ENCODE results near the gene TEN1. TPM values are rescaled to one million over a fixed set of nuclear protein-coding genes. Genes with fewer than 3 reads are reported as not detected.

Gene TEN1
- total RNA-seq, 4 donors from 2014 or later, result 20.0 to 43.6 (median 26.9) TPM

DNA sequence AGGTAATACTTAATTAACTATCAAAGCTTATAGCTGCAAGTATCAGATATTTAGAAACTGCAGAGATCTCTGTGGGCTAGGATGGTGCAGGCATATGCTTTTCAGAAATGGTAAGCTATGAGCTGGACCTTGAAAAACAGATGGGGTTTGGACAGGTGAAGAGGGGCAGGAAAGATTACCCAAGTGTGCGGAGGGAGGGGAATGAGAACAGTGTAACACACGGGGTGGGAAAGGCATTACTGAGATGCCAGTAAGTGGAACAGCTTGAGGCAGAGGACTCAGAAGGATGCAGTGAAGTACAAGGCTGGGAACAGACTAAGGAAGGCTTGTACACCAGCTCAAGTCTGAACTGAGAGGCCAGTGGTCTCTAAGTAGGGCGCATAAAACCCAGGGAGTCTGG is 70.2 kb downstream of the TEN1 start:
- no peak overlapping the region for H3K27ac ChIP-seq
- DNase-seq (ENCODE audit: low spot score in 2 of 2), result no peak
- no peaks in the 10 kb centered on the region for H3K27me3 ChIP-seq
- peaks cover 41% of the 10 kb centered on the region for H3K4me1 ChIP-seq
- H3K9me3 ChIP-seq, result no peaks in the 10 kb centered on the region
- peaks cover 72% of the 10 kb centered on the region for H3K36me3 ChIP-seq
- 89% methylated on average over 3 of the region's 3 CpGs for WGBS
- TF ChIP-seq POLR2AphosphoS5 (IDR thresholded peaks at IDR 0.05), result no peak
- no peak for TF ChIP-seq EP300 (IDR thresholded peaks at IDR 0.05)
- no peak for TF ChIP-seq CTCF (IDR thresholded peaks at IDR 0.05)
- TF ChIP-seq POLR2A (IDR thresholded peaks at IDR 0.05), result no peak
- H3K4me3 ChIP-seq, result no peak overlapping the region

GRCh38 chr17:76049836-76050537 is 70.9 kb downstream of the TEN1 start:
- 90% methylated on average over 15 of the region's 15 CpGs for WGBS

More at GRCh38 chr17:76049836-76050537, 70.9 kb downstream of the TEN1 start:
- Histone ChIP-seq H3K36me3 (peaks cover 72% of the 10 kb centered on the region), H3K27me3 (no peaks in the 10 kb centered on the region), H3K4me1 (peaks cover 41% of the 10 kb centered on the region), H3K27ac (no peak overlapping the region), H3K9me3 (no peaks in the 10 kb centered on the region), H3K4me3 (no peak overlapping the region)
- no peak for TF ChIP-seq POLR2AphosphoS5 (IDR thresholded peaks at IDR 0.05)
- DNase-seq (ENCODE audit: low spot score in 2 of 2), result no peak

Other genes starting within 250 kb of the TEN1 start
- 10 to 100 TPM; 15.2 to 34.9 (median 22.9) TPM for gene GALK1, start 214.0 kb upstream of the TEN1 start, total RNA-seq
- 10 to 100 TPM; 27.8 to 68.2 (median 31.9) TPM for gene UNK, start 194.4 kb upstream of the TEN1 start, total RNA-seq
- gene UNC13D, start 134.8 kb upstream of the TEN1 start, total RNA-seq, result 10 to 100 TPM in 1 of 4 donors, 1 to 10 TPM in 3; 5.2 to 21.0 (median 7.2) TPM
- 10 to 100 TPM; 64.9 to 99.4 (median 76.9) TPM for gene WBP2, start 123.9 kb upstream of the TEN1 start, total RNA-seq
- 10 to 100 TPM; 22.8 to 43.1 (median 27.7) TPM for gene TRIM47, start 100.7 kb upstream of the TEN1 start, total RNA-seq
- 10 to 100 TPM; 22.5 to 44.6 (median 32.1) TPM for gene TRIM65, start 82.3 kb upstream of the TEN1 start, total RNA-seq
- 100 to 1,000 TPM in 1 of 4 donors, 10 to 100 TPM in 3; 41.7 to 113 (median 50.2) TPM for gene MRPL38, start 74.4 kb upstream of the TEN1 start, total RNA-seq
- 10 to 100 TPM; 17.8 to 57.5 (median 27.9) TPM for gene FBF1, start 38.2 kb upstream of the TEN1 start, total RNA-seq
- gene ACOX1, start 74 bp upstream of the TEN1 start, total RNA-seq, result 10 to 100 TPM; 59.6 to 89.7 (median 71.5) TPM
- gene CDK3, start 21.6 kb downstream of the TEN1 start, total RNA-seq, result 10 to 100 TPM in 2 of 4 donors, 1 to 10 TPM in 2; 5.6 to 33.1 (median 9.6) TPM
- gene EVPL, start 48.1 kb downstream of the TEN1 start, total RNA-seq, result 100 to 1,000 TPM; 218 to 425 (median 274) TPM
- 10 to 100 TPM; 57.5 to 90.2 (median 64.2) TPM for gene SRP68, start 93.3 kb downstream of the TEN1 start, total RNA-seq
- 1 to 10 TPM in 1 of 4 donors, not detected in 3; 1.2 TPM for gene GALR2, start 95.5 kb downstream of the TEN1 start, total RNA-seq
- gene ZACN, start 99.9 kb downstream of the TEN1 start, total RNA-seq, result not detected
- gene EXOC7, start 124.5 kb downstream of the TEN1 start, total RNA-seq, result 100 to 1,000 TPM in 1 of 4 donors, 10 to 100 TPM in 3; 67.4 to 108 (median 78.6) TPM
- 1 to 10 TPM; 2.1 to 3.6 (median 2.9) TPM for gene FOXJ1, start 162.0 kb downstream of the TEN1 start, total RNA-seq